GM21447 (cell line): ENCODE data around the gene ABCG1.

Experiments used
- ATAC-seq: cut with Tn5 transposase; IDR thresholded peaks from one replicate; pipeline ENCODE4 v1.9.1; 2021; ENCODE audit not compliant: unreplicated experiment

ABCG1 gene

GRCh38 chr21:42317826-42318746, 99.1 kb downstream of the ABCG1 start:
- ATAC-seq, result no peak

GRCh38 chr21:42319376-42319775, 100.4 kb downstream of the ABCG1 start:
- no peak for ATAC-seq

- no peak for ATAC-seq
These were observed 101.1 kb downstream of the ABCG1 start for GRCh38 chr21:42319851-42320572.

- no peak for ATAC-seq
These were observed 101.9 kb downstream of the ABCG1 start for GRCh38 chr21:42320791-42321190.

- no peak for ATAC-seq
These were observed 102.3 kb downstream of the ABCG1 start for GRCh38 chr21:42321231-42321630.

GRCh38 chr21:42321845-42322244, 102.9 kb downstream of the ABCG1 start:
- ATAC-seq, result no peak

- ATAC-seq, result no peak
These were observed 106.0 kb downstream of the ABCG1 start for GRCh38 chr21:42324896-42325295.

- no peak for ATAC-seq
These were observed 111.7 kb downstream of the ABCG1 start for GRCh38 chr21:42330380-42331371.

GRCh38 chr21:42331660-42332059, 112.7 kb downstream of the ABCG1 start:
- ATAC-seq, result no peak

- no peak for ATAC-seq
These were observed 113.8 kb downstream of the ABCG1 start for GRCh38 chr21:42332557-42333317.

- no peak for ATAC-seq
These were observed 117.1 kb downstream of the ABCG1 start for GRCh38 chr21:42336054-42336453.

- ATAC-seq, result no peak
These were observed 118.3 kb downstream of the ABCG1 start for GRCh38 chr21:42337276-42337675.

GRCh38 chr21:42337830-42338728, 119.1 kb downstream of the ABCG1 start:
- no peak for ATAC-seq

- ATAC-seq, result no peak
These were observed 120.1 kb downstream of the ABCG1 start for GRCh38 chr21:42338729-42339715.

GRCh38 chr21:42340187-42341050, 121.5 kb downstream of the ABCG1 start:
- no peak for ATAC-seq

GRCh38 chr21:42341776-42342542, 123.0 kb downstream of the ABCG1 start:
- no peak for ATAC-seq
